Stimulated activated CD4-positive, alpha-beta T cell treated with anti-CD3 and anti-CD28 coated beads, Interleukin-4, amount 100 ng/mL, for 24 hours (primary cell): Measurements from ENCODE around the gene SRPK2.

Experiments used
- DNase-seq: peaks from one replicate; pipeline ENCODE4 v3.0.0-alpha.2; 2020

SRPK2 gene

GRCh38 chr7:105127179-105127578 is 261.5 kb downstream of the SRPK2 start:
- DNase-seq, result no peak

GRCh38 chr7:105126436-105126975 is 262.2 kb downstream of the SRPK2 start:
- no peak for DNase-seq

GRCh38 chr7:105125745-105126144 is 263.0 kb downstream of the SRPK2 start:
- DNase-seq, result no peak

- no peak for DNase-seq
These were observed 266.1 kb downstream of the SRPK2 start for GRCh38 chr7:105122619-105123018.

GRCh38 chr7:105118612-105119600 is 269.8 kb downstream of the SRPK2 start:
- no peak for DNase-seq

GRCh38 chr7:105112440-105113418 is 276.0 kb downstream of the SRPK2 start:
- no peak for DNase-seq

- no peak for DNase-seq
These were observed 281.3 kb downstream of the SRPK2 start for GRCh38 chr7:105107458-105107857.

- DNase-seq, result no peak
These were observed 282.2 kb downstream of the SRPK2 start for GRCh38 chr7:105106473-105106872.

GRCh38 chr7:105105579-105105978 is 283.1 kb downstream of the SRPK2 start:
- DNase-seq, result no peak

- DNase-seq, result no peak
These were observed 286.0 kb downstream of the SRPK2 start for GRCh38 chr7:105102557-105103352.

- no peak for DNase-seq
These were observed 286.9 kb downstream of the SRPK2 start for GRCh38 chr7:105101864-105102263.

GRCh38 chr7:105098863-105099515 is 289.7 kb downstream of the SRPK2 start:
- no peak for DNase-seq

GRCh38 chr7:105097619-105098018 is 291.1 kb downstream of the SRPK2 start:
- no peak for DNase-seq

- no peak for DNase-seq
These were observed 292.4 kb downstream of the SRPK2 start for GRCh38 chr7:105096306-105096705.

GRCh38 chr7:105094966-105095365 is 293.8 kb downstream of the SRPK2 start:
- DNase-seq, result no peak

- DNase-seq, result no peak
These were observed 300.3 kb downstream of the SRPK2 start for GRCh38 chr7:105088456-105088855.

- DNase-seq, result no peak
These were observed 300.7 kb downstream of the SRPK2 start for GRCh38 chr7:105087981-105088380.

GRCh38 chr7:105086850-105087249 is 301.9 kb downstream of the SRPK2 start:
- no peak for DNase-seq

GRCh38 chr7:105084581-105084980 is 304.1 kb downstream of the SRPK2 start:
- DNase-seq, result no peak

- no peak for DNase-seq
These were observed 309.4 kb downstream of the SRPK2 start for GRCh38 chr7:105079348-105079747.

- DNase-seq, result no peak
These were observed 315.6 kb downstream of the SRPK2 start for GRCh38 chr7:105073143-105073542.

GRCh38 chr7:105068886-105069285 is 319.8 kb downstream of the SRPK2 start:
- no peak for DNase-seq
